GM23338 (cell line): ENCODE data around the gene CCDC73.

Experiments used
- CREB1 ChIP-seq: fragments of 250-450 bp; sonication (Bioruptor Pico); IDR thresholded peaks from 2 replicates; pipeline ENCODE4 v1.5.0; 2020; ENCODE audit warnings: low read depth, mild to moderate bottlenecking, moderate library complexity
- CTCF ChIP-seq, 2 experiments: fragments of 200-600 bp in 1 of 2; sonication (generic) in 1 of 2; conservative IDR thresholded peaks; 2 replicates each; pipeline versions ENCODE4 v1.5.1 to v1.6.1; 2016 to 2017; ENCODE audit warnings: antibody characterized with exemption in 2 of 2, low read depth in 2 of 2, mild to moderate bottlenecking in 2 of 2, moderate library complexity in 1 of 2
- EZH2 ChIP-seq: fragments of 200-600 bp; sonication (generic); IDR thresholded peaks from one replicate; pipeline ENCODE4 v1.8.0; 2017; ENCODE audit warnings: antibody characterized with exemption, mild to moderate bottlenecking, low read depth; ENCODE audit not compliant: unreplicated experiment
- EZH2phosphoT487 ChIP-seq: fragments of 200-600 bp; sonication (generic); IDR thresholded peaks from one replicate; pipeline ENCODE4 v1.8.1; 2018; ENCODE audit warnings: antibody characterized with exemption; ENCODE audit not compliant: unreplicated experiment
- JUNB ChIP-seq: IDR thresholded peaks from one replicate; pipeline ENCODE4 v1.6.1; 2016; ENCODE audit warnings: antibody characterized with exemption; ENCODE audit not compliant: unreplicated experiment
- NANOG ChIP-seq: IDR thresholded peaks from 2 replicates; pipeline ENCODE4 v1.6.1; 2016; ENCODE audit warnings: antibody characterized with exemption, borderline replicate concordance
- POLR2AphosphoS5 ChIP-seq: IDR thresholded peaks from 2 replicates; pipeline ENCODE4 v1.6.1; 2016; ENCODE audit warnings: antibody characterized with exemption, low read depth
- REST ChIP-seq: IDR thresholded peaks from one replicate; pipeline ENCODE4 v1.6.1; 2018; ENCODE audit warnings: antibody characterized with exemption; ENCODE audit not compliant: unreplicated experiment
- STAT1 ChIP-seq: IDR thresholded peaks from one replicate; pipeline ENCODE4 v1.6.1; 2016; ENCODE audit warnings: antibody characterized with exemption; ENCODE audit not compliant: unreplicated experiment
- ZNF331 ChIP-seq: fragments of 250-450 bp; sonication (Bioruptor Pico); IDR thresholded peaks from 2 replicates; pipeline ENCODE4 v1.5.0; 2020; ENCODE audit warnings: low read depth, mild to moderate bottlenecking, moderate library complexity
- ZNF462 ChIP-seq: fragments of 250-450 bp; sonication (Bioruptor Pico); IDR thresholded peaks from 2 replicates; pipeline ENCODE4 v1.5.0; 2020; ENCODE audit warnings: mild to moderate bottlenecking, moderate library complexity
- TF ChIP-seq, protein P1 (sequence below): IDR thresholded peaks from 2 replicates; pipeline ENCODE4 v1.6.1; 2016; ENCODE audit warnings: antibody characterized with exemption

DNA sequence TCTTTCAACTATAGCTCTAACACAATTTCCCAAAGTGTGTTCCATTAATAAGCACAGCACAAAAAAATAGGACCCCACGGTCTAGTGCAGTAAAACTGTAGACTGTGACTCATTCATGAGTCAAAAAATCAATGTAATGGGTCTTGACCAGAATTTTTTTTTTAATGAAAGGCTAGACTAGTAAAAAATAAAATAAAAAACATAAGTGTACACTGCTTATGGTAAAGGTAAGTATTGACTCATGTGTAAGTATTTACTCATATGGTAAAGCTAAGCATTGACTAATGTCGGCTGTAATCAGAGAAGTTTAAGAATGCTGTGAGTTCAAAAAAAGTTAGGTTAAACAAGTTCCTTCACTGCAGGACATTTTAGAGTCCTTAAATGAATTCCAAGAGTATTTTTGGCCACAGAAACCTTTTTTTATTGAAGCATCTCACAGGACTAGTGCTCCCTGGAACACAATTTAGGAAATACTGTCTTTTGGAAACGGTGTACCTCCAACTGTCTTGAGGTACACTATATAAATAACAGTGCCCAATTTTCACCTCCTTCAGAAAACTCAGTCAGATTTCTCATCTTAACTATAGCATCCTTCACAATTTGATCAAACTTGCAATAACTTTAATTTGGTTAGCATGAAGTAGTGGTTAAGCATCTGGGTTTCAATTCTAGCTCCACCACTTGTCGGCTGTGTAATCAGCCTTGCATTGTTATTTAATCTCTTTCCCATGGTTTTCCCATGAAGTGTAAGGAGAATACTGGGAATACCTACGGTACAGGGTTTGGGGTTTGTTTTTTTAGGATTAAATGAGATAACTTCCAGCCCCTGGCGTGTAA lies 2.1 kb downstream of the CCDC73 start:
- TF ChIP-seq CTCF (conservative IDR thresholded peaks at IDR 0.05; ENCODE audit: low read depth in 2 of 2): no peak
- no peak for TF ChIP-seq STAT1
- no peak for TF ChIP-seq CREB1 (CRISPR knock-in tag)
- no peak for TF ChIP-seq POLR2AphosphoS5
- TF ChIP-seq EZH2phosphoT487: no peak
- TF ChIP-seq EZH2: no peak
- no peak for TF ChIP-seq JUNB
- TF ChIP-seq, protein P1, sequence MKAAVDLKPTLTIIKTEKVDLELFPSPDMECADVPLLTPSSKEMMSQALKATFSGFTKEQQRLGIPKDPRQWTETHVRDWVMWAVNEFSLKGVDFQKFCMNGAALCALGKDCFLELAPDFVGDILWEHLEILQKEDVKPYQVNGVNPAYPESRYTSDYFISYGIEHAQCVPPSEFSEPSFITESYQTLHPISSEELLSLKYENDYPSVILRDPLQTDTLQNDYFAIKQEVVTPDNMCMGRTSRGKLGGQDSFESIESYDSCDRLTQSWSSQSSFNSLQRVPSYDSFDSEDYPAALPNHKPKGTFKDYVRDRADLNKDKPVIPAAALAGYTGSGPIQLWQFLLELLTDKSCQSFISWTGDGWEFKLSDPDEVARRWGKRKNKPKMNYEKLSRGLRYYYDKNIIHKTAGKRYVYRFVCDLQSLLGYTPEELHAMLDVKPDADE: no peak
- TF ChIP-seq ZNF331 (CRISPR knock-in tag): no peak
- TF ChIP-seq NANOG: no peak
- no peak for TF ChIP-seq REST
- no peak for TF ChIP-seq ZNF462 (CRISPR knock-in tag)
